Tibial artery (tissue), 4 donors: ENCODE data around the gene GDF15.
"Not testable (repeated sequence)": the region's sequence is repeated elsewhere in the genome, so short reads cannot be mapped to it uniquely, and the experiment has no call there.

Experiments used
- DNase-seq, 2 donors: peaks; one replicate each; pipeline ENCODE4 v3.0.0-alpha.2; 2019
- H3K27ac ChIP-seq, 2 donors: fragments of 200-600 bp; sonication (generic) in 1 of 2; 1 replicate in 1 of 2; 2 replicates in 1 of 2; pipeline ENCODE4 v1.5.1; 2018 to 2019; ENCODE audit warnings: mild to moderate bottlenecking in 1 of 2
- H3K27me3 ChIP-seq, 2 donors: fragments of 200-600 bp; sonication (generic) in 1 of 2; one replicate each; pipeline versions ENCODE4 v1.5.1 to v1.6.0; 2016 to 2019
- H3K36me3 ChIP-seq, 3 donors: fragments of 200-600 bp; sonication (generic) in 2 of 3; one replicate each; pipeline ENCODE4 v1.5.1; 2016 to 2019; ENCODE audit warnings: mild to moderate bottlenecking in 2 of 3
- H3K4me1 ChIP-seq, 4 donors: fragments of 200-600 bp; sonication (generic) in 2 of 4; 1 replicate in 3 of 4; 2 replicates in 1 of 4; pipeline ENCODE4 v1.5.1; 2016 to 2019
- H3K4me3 ChIP-seq, 2 donors: fragments of 200-600 bp; sonication (generic) in 1 of 2; 1 replicate in 1 of 2; 2 replicates in 1 of 2; pipeline ENCODE4 v1.5.1; 2018 to 2019; ENCODE audit warnings: mild to moderate bottlenecking in 2 of 2
- H3K9me3 ChIP-seq, 3 donors: fragments of 200-600 bp; sonication (generic) in 1 of 3; one replicate each; pipeline ENCODE4 v1.5.1; 2016 to 2019
- intact Hi-C: fragments of 100-400 bp; cut with DNase I; formaldehyde crosslinking; loops from one replicate; pipeline ENCODE4 v1.15.0; 2023; ENCODE audit warnings: low total_unique reads
- TF ChIP-seq, protein P1 (sequence below), 2 experiments: fragments of 200-600 bp in 1 of 2; fragments of 450-650 bp in 1 of 2; IDR thresholded peaks; one replicate each; pipeline ENCODE4 v1.5.1; 2017 to 2019; ENCODE audit warnings: antibody characterized with exemption in 2 of 2, mild to moderate bottlenecking in 1 of 2, moderate library complexity in 1 of 2

Gene GDF15

DNA sequence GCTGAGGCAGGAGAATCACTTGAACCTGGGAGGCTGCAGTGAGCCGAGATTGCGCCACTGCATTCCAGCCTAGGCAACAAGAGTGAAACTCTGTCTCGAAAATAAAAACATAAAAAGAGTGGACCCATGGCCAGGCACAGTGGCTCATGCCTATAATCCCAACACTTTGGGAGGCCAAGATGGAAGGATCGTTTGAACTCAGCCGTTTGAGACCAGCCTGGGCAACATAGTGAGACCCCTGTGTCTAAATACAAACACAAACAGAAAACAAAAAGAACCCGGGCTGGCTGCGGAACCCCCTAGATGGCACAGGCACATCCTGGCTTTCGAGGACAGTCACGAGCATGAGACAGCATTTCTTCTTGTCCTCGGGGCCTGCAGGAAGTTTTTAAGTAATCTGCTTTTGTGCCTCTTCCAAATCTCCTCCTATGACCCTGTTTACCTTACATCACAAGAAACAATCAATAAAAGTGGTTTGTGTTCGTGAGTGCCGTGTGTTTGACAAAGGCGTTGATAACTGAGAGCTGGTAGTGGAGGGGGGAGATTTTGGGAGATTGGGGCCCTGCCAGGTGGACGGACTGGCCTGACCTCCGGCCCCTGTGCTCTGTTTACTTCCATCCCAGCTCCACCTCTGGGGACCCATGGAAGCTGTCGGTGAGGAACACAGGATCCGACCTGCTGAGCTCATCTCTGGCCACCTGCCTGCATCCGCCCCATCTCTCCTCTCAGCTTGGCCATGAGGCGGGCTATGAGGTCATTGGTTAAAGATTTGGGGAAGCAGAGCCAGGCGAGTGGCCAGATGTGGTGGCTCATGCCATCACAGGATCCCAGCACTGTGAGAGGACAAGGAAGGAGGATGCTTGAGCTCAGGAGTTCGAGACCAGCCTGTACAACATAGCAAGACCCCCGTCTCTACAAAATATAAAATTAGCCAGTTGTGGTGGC, 5.9 kb upstream of the GDF15 start:
- TF ChIP-seq, protein P1, sequence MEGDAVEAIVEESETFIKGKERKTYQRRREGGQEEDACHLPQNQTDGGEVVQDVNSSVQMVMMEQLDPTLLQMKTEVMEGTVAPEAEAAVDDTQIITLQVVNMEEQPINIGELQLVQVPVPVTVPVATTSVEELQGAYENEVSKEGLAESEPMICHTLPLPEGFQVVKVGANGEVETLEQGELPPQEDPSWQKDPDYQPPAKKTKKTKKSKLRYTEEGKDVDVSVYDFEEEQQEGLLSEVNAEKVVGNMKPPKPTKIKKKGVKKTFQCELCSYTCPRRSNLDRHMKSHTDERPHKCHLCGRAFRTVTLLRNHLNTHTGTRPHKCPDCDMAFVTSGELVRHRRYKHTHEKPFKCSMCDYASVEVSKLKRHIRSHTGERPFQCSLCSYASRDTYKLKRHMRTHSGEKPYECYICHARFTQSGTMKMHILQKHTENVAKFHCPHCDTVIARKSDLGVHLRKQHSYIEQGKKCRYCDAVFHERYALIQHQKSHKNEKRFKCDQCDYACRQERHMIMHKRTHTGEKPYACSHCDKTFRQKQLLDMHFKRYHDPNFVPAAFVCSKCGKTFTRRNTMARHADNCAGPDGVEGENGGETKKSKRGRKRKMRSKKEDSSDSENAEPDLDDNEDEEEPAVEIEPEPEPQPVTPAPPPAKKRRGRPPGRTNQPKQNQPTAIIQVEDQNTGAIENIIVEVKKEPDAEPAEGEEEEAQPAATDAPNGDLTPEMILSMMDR (IDR thresholded peaks at IDR 0.05) = no peak
- Histone ChIP-seq H3K9me3 (no peaks in the 10 kb centered on the region), H3K27me3 (peaks cover 0 to 28% of the 10 kb centered on the region in 2 donors), H3K4me3 (no peak overlapping the region), H3K36me3 (no peaks in the 10 kb centered on the region), H3K27ac (peak overlapping the region; percentile 25 to 36), H3K4me1 (peaks cover 0 to 24% (median 0%) of the 10 kb centered on the region in 4 donors)
- peak; percentile 94 to 96 for DNase-seq
- intact Hi-C loops = no loop called here

DNA sequence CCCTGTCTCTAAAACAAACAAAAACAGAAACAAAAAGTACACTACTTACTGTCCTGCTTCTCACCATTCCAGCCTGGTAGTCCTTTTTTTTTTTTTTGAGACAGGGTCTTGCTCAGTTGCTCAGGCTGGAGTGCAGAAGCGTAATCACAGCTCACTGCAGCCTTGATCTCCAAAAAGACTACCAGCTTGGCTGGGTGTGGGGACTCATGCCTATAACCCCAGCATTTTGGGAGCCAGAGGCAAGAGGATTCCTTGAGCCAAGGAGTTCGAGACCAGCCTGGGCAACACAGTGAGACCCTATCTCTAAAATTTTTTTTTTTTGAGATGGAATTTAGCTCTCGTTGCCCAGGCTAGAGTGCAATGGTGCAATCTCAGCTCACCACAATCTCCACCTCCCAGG, 5.1 kb upstream of the GDF15 start:
- no peaks in the 10 kb centered on the region for H3K9me3 ChIP-seq
- no peaks in the 10 kb centered on the region for H3K36me3 ChIP-seq
- peaks cover 0 to 24% (median under 1%) of the 10 kb centered on the region in 4 donors for H3K4me1 ChIP-seq
- TF ChIP-seq, protein P1 (IDR thresholded peaks at IDR 0.05) = no peak
- no peak overlapping the region for H3K4me3 ChIP-seq
- intact Hi-C loops = no loop called here
- H3K27me3 ChIP-seq = peaks cover 0 to 31% of the 10 kb centered on the region in 2 donors
- no peak for DNase-seq
- peak overlapping the region; percentile 25 to 36 for H3K27ac ChIP-seq

DNA sequence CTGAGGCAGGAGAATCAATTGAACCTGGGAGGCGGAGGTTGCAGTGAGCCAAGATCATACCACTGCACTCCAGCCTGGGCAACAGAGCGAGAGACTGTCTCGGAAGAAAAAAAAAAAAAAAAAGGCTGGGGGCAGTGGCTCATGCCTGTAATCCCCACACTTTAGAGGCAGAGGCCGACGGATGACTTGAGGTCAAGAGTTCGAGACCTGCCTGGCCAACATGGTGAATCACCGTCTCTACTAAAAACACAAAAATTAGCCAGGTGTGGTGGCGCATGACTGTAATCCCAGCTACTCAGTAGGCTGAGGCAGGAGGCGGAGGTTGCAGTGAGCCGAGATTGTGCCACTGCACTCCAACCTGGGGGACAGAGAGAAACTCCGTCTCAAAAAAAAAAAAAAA, 2.3 kb upstream of the GDF15 start:
- intact Hi-C loops, H3K4me3 ChIP-seq, H3K27ac ChIP-seq, H3K36me3 ChIP-seq, H3K9me3 ChIP-seq, DNase-seq: not testable (repeated sequence)
- Histone ChIP-seq H3K4me1 (peaks cover 0 to 24% (median 13%) of the 10 kb centered on the region in 4 donors), H3K27me3 (peaks cover 0 to 36% of the 10 kb centered on the region in 2 donors)

DNA sequence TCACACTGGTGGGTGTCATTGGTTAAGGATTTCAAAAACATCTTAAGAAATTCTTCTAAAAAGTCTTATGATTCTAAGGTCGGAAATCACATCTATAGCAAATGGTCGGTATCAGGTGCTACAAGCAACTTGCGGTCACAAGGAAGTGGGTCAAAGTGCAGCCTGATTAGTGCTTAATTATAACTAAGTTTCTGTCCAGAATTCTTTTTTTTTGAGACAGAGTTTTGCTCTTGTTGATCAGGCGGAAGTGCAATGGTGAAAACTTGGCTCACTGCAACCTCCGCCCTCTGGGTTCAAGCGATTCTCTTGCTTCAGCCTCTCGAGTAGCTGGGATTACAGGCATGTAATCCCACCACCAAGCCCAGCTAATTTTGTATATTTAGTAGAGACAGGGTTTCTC, 1.2 kb upstream of the GDF15 start:
- no peak overlapping the region for H3K27ac ChIP-seq
- intact Hi-C loops = no loop called here
- DNase-seq = no peak

DNA sequence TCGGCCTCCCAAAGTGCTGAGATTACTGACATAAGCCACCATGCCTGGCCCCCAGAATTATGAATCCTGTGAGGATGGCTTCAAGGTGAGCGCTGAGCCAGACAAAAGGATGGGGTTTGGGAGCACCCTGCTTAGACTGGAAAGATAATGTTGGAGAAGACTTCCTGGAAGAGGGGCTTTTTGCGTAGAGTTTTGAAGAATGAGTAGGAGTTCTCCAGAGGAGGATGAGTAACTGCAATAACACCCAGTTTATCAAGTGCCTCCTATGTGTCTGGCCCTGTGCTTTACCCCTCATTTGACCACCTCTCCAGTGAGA, 641 bp upstream of the GDF15 start:
- TF ChIP-seq, protein P1 (IDR thresholded peaks at IDR 0.05) = no peak
- Histone ChIP-seq H3K4me1 (peaks cover 0 to 20% (median 12%) of the 10 kb centered on the region in 4 donors), H3K27ac (no peak overlapping the region), H3K36me3 (no peaks in the 10 kb centered on the region), H3K9me3 (no peaks in the 10 kb centered on the region), H3K27me3 (peaks cover 0 to 36% of the 10 kb centered on the region in 2 donors), H3K4me3 (no peak overlapping the region)
- intact Hi-C loops = no loop called here
- no peak for DNase-seq

More for the DNA sequence above, 1.2 kb upstream of the GDF15 start:
- Histone ChIP-seq H3K4me3 (no peak overlapping the region), H3K36me3 (no peaks in the 10 kb centered on the region), H3K27me3 (peaks cover 0 to 36% of the 10 kb centered on the region in 2 donors), H3K9me3 (no peaks in the 10 kb centered on the region), H3K4me1 (peaks cover 0 to 20% (median 15%) of the 10 kb centered on the region in 4 donors)
- TF ChIP-seq, protein P1 (IDR thresholded peaks at IDR 0.05) = no peak

DNA sequence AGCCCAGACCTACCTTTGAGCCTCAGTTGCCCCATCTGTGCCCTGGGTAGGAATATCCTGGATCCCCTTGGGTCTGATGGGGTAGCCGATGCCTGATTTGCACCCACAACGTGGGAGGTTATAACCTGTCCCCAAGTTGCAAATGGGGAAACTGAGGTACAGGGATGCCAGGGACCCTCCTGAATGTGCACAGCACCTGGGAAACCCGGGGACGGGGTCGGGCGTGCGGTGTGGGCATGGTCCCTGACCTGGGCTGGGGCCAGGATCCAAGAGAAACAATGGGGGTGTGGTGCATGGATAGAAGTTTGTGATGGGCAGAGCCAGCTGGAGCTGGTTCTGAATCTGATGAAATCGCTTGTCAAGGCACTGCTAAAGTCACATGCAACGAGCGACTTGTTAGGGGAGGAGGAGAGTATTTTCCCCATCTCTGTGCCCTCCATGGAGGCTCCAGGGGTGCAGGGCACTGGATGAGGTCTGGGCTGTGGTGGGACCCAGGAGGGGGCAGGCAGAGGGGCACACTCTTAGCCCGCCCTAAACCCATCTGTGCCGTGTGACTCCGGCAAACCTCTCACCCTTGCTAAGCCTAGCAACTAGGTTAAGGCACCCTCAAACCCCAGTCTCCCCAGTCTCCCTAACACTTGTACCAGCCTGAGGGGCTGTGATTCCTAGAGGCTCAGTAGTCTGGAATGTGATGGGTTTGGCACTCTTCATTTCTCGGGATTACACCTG, 749 bp downstream of the GDF15 start:
- Histone ChIP-seq H3K9me3 (no peaks in the 10 kb centered on the region), H3K4me3 (peak overlapping the region in 1 of 2 donors; percentile 11), H3K27ac (no peak overlapping the region), H3K36me3 (no peaks in the 10 kb centered on the region), H3K4me1 (peaks cover 0 to 20% (median 8%) of the 10 kb centered on the region in 4 donors), H3K27me3 (peaks cover 0 to 35% of the 10 kb centered on the region in 2 donors)
- peak in 1 of 2 donors; percentile 67 for DNase-seq
- TF ChIP-seq, protein P1 (IDR thresholded peaks at IDR 0.05) = no peak
- intact Hi-C loops = no loop called here
